Testis (tissue), 3 donors: ENCODE results near the gene HIGD1C. TPM values are rescaled to one million over a fixed set of nuclear protein-coding genes. Genes with fewer than 3 reads are reported as not detected.

ENCODE experiments used
- DNase-seq: peaks from one replicate; pipeline ENCODE4 v3.0.0-alpha.2; 2019
- H3K27ac ChIP-seq, 2 donors: fragments of 200-600 bp; sonication (generic); one replicate each; pipeline ENCODE4 v1.5.1; 2019
- H3K27me3 ChIP-seq: fragments of 200-600 bp; sonication (generic); one replicate; pipeline ENCODE4 v1.5.1; 2019
- H3K36me3 ChIP-seq: fragments of 200-600 bp; sonication (generic); one replicate; pipeline ENCODE4 v1.5.1; 2017; ENCODE audit warnings: low read depth; ENCODE audit errors: missing control alignments
- H3K4me1 ChIP-seq: fragments of 200-600 bp; sonication (generic); one replicate; pipeline ENCODE4 v1.5.1; 2019
- H3K4me3 ChIP-seq, 2 donors: fragments of 200-600 bp; sonication (generic); one replicate each; pipeline ENCODE4 v1.5.1; 2017 to 2019
- H3K9me3 ChIP-seq: fragments of 200-600 bp; sonication (generic); one replicate; pipeline ENCODE4 v1.5.1; 2017
- POLR2A ChIP-seq: fragments of 450-650 bp; IDR thresholded peaks from one replicate; pipeline ENCODE4 v1.6.1; 2017; ENCODE audit warnings: antibody characterized with exemption, mild to moderate bottlenecking, moderate library complexity
- WGBS, 2 donors: methylation state at CpG; one replicate each; pipeline ENCODE4 v1.1.5; 2018; 5-methylcytosine and 5-hydroxymethylcytosine counted together
- intact Hi-C: fragments of 100-400 bp; cut with DNase I; formaldehyde crosslinking; loops from one replicate; pipeline ENCODE4 v1.15.1; 2023; ENCODE audit warnings: low total_unique reads
- polyA plus RNA-seq: library from polyadenylated mRNA; stranded (reverse); fragments of 350-450 nt; fragmentation: Illumina TruSeq; extraction: RNeasy Lipid Tissue Mini Kit (QIAGEN cat#74804); gene quantifications from one replicate; pipeline ENCODE4 v1.2.3, GENCODE V29; 2014; ENCODE audit warnings: low read depth, low replicate concordance; ENCODE audit not compliant: insufficient read depth
- total RNA-seq, 2 donors: library from RNA; depleted of rRNA; stranded (reverse); fragments of >200 nt; gene quantifications; one replicate each; pipeline ENCODE4 v1.2.3, GENCODE V29; 2016
- TF ChIP-seq, protein P1 (sequence below), 3 experiments: fragments of 450-650 bp in 2 of 3; fragments of 200-600 bp in 1 of 3; sonication (generic) in 1 of 3; IDR thresholded peaks; one replicate each; pipeline ENCODE4 v1.5.1; 2016 to 2019; ENCODE audit warnings: antibody characterized with exemption in 3 of 3, mild to moderate bottlenecking in 2 of 3, moderate library complexity in 1 of 3

The HIGD1C gene
- total and polyA plus RNA-seq, 3 donors from 2014 or later, result 3.4 TPM; not detected in 2

DNA sequence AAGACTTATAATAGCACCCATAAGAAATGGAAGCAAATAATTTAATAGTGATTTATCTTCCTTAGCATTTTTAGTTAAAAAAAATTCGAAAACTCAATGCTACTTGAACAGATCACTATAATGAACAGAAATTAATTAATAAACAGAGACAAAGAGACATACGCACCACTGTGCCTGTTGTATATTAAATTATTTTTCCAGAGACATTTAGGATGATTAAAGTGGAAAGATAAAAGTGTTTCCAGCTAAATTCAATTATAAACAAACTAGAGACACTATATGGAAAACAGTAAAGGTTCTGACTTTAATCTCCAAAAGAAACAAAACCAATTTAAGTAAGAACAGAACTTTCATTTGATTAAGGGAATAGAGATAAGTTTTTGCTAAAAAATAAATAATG, 3.4 kb downstream of the HIGD1C start:
- no peak overlapping the region for H3K4me3 ChIP-seq
- no peaks in the 10 kb centered on the region for H3K9me3 ChIP-seq
- WGBS, 2 donors, result 63 to 85% methylated on average over 2 of the region's 2 CpGs
- intact Hi-C loops, result no loop called here
- H3K27me3 ChIP-seq, result no peaks in the 10 kb centered on the region
- no peaks in the 10 kb centered on the region for H3K4me1 ChIP-seq
- H3K36me3 ChIP-seq, result no peaks in the 10 kb centered on the region
- TF ChIP-seq, protein P1, sequence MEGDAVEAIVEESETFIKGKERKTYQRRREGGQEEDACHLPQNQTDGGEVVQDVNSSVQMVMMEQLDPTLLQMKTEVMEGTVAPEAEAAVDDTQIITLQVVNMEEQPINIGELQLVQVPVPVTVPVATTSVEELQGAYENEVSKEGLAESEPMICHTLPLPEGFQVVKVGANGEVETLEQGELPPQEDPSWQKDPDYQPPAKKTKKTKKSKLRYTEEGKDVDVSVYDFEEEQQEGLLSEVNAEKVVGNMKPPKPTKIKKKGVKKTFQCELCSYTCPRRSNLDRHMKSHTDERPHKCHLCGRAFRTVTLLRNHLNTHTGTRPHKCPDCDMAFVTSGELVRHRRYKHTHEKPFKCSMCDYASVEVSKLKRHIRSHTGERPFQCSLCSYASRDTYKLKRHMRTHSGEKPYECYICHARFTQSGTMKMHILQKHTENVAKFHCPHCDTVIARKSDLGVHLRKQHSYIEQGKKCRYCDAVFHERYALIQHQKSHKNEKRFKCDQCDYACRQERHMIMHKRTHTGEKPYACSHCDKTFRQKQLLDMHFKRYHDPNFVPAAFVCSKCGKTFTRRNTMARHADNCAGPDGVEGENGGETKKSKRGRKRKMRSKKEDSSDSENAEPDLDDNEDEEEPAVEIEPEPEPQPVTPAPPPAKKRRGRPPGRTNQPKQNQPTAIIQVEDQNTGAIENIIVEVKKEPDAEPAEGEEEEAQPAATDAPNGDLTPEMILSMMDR (IDR thresholded peaks at IDR 0.05), result no peak
- no peak for TF ChIP-seq POLR2A
- no peak overlapping the region for H3K27ac ChIP-seq
- DNase-seq, result no peak

DNA sequence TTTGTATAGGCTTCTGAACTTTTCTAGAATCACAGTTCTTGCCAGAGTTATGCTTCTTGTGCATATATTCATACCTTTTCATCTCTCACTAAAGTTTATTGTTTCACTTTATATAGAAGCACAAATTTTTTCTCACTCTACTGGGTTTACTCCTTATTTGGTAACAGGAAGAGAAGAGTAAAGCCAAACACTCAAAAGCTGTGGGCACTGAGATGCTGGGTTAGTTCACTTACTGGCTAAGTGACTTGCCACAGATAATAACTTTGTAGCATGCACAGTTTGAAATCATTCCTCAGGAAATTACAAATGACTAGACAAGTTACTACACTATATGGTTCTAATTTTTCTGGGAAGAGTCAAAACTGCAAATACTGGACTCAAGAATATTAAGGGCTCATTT, 7.8 kb downstream of the HIGD1C start:
- no peaks in the 10 kb centered on the region for H3K9me3 ChIP-seq
- H3K4me1 ChIP-seq, result no peaks in the 10 kb centered on the region
- TF ChIP-seq, protein P1 (IDR thresholded peaks at IDR 0.05), result no peak
- TF ChIP-seq POLR2A, result no peak
- intact Hi-C loops, result no loop called here
- H3K27me3 ChIP-seq, result no peaks in the 10 kb centered on the region
- DNase-seq, result no peak
- H3K27ac ChIP-seq, result no peak overlapping the region
- no peaks in the 10 kb centered on the region for H3K36me3 ChIP-seq
- H3K4me3 ChIP-seq, result no peak overlapping the region

DNA sequence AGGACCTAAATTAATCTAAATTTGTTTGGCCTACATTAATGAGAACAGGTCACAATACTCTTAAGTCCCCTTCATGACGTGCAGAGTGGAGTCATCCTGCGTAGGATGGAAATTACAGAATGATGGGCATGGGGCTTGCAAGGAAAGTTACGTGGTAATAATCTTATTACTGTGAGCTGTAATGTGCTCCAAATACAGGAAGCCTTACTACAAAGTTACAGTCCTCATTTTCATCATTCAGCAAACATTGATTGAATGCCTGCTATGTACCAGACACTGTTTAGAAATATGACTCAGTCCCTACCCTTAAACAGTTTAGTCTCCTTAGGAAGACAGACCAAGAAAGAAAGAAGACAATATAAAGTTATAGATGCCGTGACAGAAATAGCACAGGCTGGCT, 9.4 kb downstream of the HIGD1C start:
- no peaks in the 10 kb centered on the region for H3K36me3 ChIP-seq
- H3K27me3 ChIP-seq, result no peaks in the 10 kb centered on the region
- no peaks in the 10 kb centered on the region for H3K4me1 ChIP-seq
- intact Hi-C loops, result no loop called here
- WGBS, 2 donors, result 92 to 96% methylated on average over 4 of the region's 4 CpGs
- DNase-seq, result no peak
- TF ChIP-seq POLR2A, result no peak
- TF ChIP-seq, protein P1 (IDR thresholded peaks at IDR 0.05), result no peak
- no peak overlapping the region for H3K27ac ChIP-seq
- no peaks in the 10 kb centered on the region for H3K9me3 ChIP-seq
- no peak overlapping the region for H3K4me3 ChIP-seq

DNA sequence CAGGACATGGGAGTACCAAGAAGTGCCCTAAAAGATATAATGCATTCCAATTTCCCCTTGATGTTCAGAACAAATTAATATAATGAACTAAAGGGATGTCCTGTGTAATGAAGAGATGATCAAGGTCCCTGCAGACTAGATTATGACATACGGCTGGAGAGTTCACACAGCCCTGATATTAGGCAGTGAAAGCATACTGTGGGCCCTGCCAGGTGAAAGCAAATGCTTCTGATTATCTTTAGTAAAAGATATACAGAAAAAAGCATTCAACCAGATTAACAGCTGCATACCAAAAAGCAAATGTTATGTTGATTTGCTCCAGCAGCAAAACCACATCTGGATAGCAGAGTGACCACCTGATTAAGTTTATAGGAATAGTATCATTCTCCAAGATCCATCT, 12.1 kb downstream of the HIGD1C start:
- Histone ChIP-seq H3K4me3 (no peak overlapping the region), H3K27ac (no peak overlapping the region), H3K4me1 (no peaks in the 10 kb centered on the region), H3K9me3 (no peaks in the 10 kb centered on the region), H3K36me3 (no peaks in the 10 kb centered on the region), H3K27me3 (no peaks in the 10 kb centered on the region)
- WGBS, 2 donors, result 58 to 74% methylated on average over 1 of the region's 1 CpG
- TF ChIP-seq, protein P1 (IDR thresholded peaks at IDR 0.05), result no peak
- TF ChIP-seq POLR2A, result no peak
- intact Hi-C loops, result no loop called here
- no peak for DNase-seq

DNA sequence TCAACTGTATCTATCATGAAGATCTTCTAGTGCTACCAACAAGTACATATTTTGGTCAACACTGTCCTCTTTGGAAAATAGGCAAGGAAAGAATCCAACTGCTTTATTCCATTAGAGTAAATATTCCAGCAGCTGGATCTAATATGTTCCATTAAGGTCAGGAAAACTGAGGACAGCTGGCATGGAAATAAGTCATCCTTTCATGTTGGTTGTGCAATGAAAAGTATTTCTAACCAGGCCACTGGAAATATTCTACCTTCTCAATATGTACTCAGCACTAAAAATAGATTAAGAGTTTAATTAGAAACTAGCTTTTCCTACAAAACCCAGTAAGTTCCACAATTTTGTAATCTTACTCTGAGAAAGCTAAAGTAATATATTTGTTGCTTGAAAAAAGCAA, 19.6 kb downstream of the HIGD1C start:
- TF ChIP-seq POLR2A, result no peak
- TF ChIP-seq, protein P1 (IDR thresholded peaks at IDR 0.05), result no peak
- intact Hi-C loops, result no loop called here
- H3K4me1 ChIP-seq, result no peaks in the 10 kb centered on the region
- H3K27ac ChIP-seq, result no peak overlapping the region
- H3K4me3 ChIP-seq, result no peak overlapping the region
- no peaks in the 10 kb centered on the region for H3K9me3 ChIP-seq
- H3K36me3 ChIP-seq, result no peaks in the 10 kb centered on the region
- H3K27me3 ChIP-seq, result no peaks in the 10 kb centered on the region
- no peak for DNase-seq
